NOMO-1 (cell line): ENCODE measurements around the gene GNAI2.
"Not testable (repeated sequence)": the region's sequence is repeated elsewhere in the genome, so short reads cannot be mapped to it uniquely, and the experiment has no call there.

ENCODE experiments used
- DNase-seq, 2 experiments: peaks; one replicate each; lab custom pipeline; 2025; ENCODE audit not compliant: unreplicated experiment in 2 of 2; lab: John Stamatoyannopoulos, UW

GNAI2 gene

GRCh38 chr3:50203809-50204803, 31.9 kb upstream of the GNAI2 start:
- no peak for DNase-seq

- DNase-seq = no peak
These were observed 31.1 kb upstream of the GNAI2 start, which contains the start of gene SLC38A3 for GRCh38 chr3:50204804-50205412. SLC38A3 (plus strand) TSS chr3:50205271; CDS start chr3:50214200, 8,929 bp downstream.

GRCh38 chr3:50205413-50206276, 30.4 kb upstream of the GNAI2 start:
- DNase-seq = peak; percentile 20 to 30

- DNase-seq = no peak
These were observed 28.5 kb upstream of the GNAI2 start for GRCh38 chr3:50207359-50208042.

- DNase-seq = no peak
These were observed 27.2 kb upstream of the GNAI2 start for GRCh38 chr3:50208677-50209344.

- DNase-seq = no peak
These were observed 25.9 kb upstream of the GNAI2 start for GRCh38 chr3:50210176-50210509.

GRCh38 chr3:50210510-50211367, 25.3 kb upstream of the GNAI2 start:
- DNase-seq = no peak

- DNase-seq = not testable (repeated sequence)
These were observed 24.7 kb upstream of the GNAI2 start for GRCh38 chr3:50211368-50211717.

- peak; percentile 12 to 40 for DNase-seq
These were observed 24.1 kb upstream of the GNAI2 start for GRCh38 chr3:50211930-50212329.

GRCh38 chr3:50212502-50212901, 23.5 kb upstream of the GNAI2 start:
- no peak for DNase-seq

GRCh38 chr3:50212971-50213370, 23.0 kb upstream of the GNAI2 start:
- DNase-seq = no peak

- no peak for DNase-seq
These were observed 22.6 kb upstream of the GNAI2 start for GRCh38 chr3:50213373-50213772.

GRCh38 chr3:50214824-50215223, 21.2 kb upstream of the GNAI2 start:
- no peak for DNase-seq

- DNase-seq = no peak
These were observed 20.5 kb upstream of the GNAI2 start for GRCh38 chr3:50215529-50215928.

- DNase-seq = no peak
These were observed 18.3 kb upstream of the GNAI2 start for GRCh38 chr3:50217681-50218080.

- no peak for DNase-seq
These were observed 17.6 kb upstream of the GNAI2 start for GRCh38 chr3:50218448-50218847.

GRCh38 chr3:50219285-50219684, 16.7 kb upstream of the GNAI2 start:
- DNase-seq = no peak

GRCh38 chr3:50220109-50220508, 15.9 kb upstream of the GNAI2 start:
- DNase-seq = no peak

- DNase-seq = no peak
These were observed 15.0 kb upstream of the GNAI2 start for GRCh38 chr3:50221051-50221410.
